AG08396 (cell line): ENCODE measurements around the gene GP2.
"Not testable (repeated sequence)": the region's sequence is repeated elsewhere in the genome, so short reads cannot be mapped to it uniquely, and the experiment has no call there.

Source experiments
- DNase-seq: peaks from one replicate; pipeline ENCODE4 v3.0.0; 2012; ENCODE audit warnings: low spot score, mixed read lengths

The GP2 gene

GRCh38 chr16:20325005-20325404 is 2.3 kb downstream of the GP2 start:
- no peak for DNase-seq

- DNase-seq: no peak
Observed at GRCh38 chr16:20323591-20324117, 3.7 kb downstream of the GP2 start.

- no peak for DNase-seq
Observed at GRCh38 chr16:20322696-20323095, 4.6 kb downstream of the GP2 start.

- no peak for DNase-seq
Observed at GRCh38 chr16:20321671-20322070, 5.6 kb downstream of the GP2 start.

- DNase-seq: not testable (repeated sequence)
Observed at GRCh38 chr16:20321051-20321450, 6.3 kb downstream of the GP2 start.

GRCh38 chr16:20320592-20320991 is 6.7 kb downstream of the GP2 start:
- no peak for DNase-seq

GRCh38 chr16:20320178-20320577 is 7.1 kb downstream of the GP2 start:
- DNase-seq: no peak

GRCh38 chr16:20319406-20319805 is 7.9 kb downstream of the GP2 start:
- DNase-seq: no peak

- no peak for DNase-seq
Observed at GRCh38 chr16:20318437-20318836, 8.9 kb downstream of the GP2 start.

GRCh38 chr16:20318006-20318405 is 9.3 kb downstream of the GP2 start:
- DNase-seq: no peak

- DNase-seq: no peak
Observed at GRCh38 chr16:20317117-20317516, 10.2 kb downstream of the GP2 start.

- DNase-seq: no peak
Observed at GRCh38 chr16:20316715-20317114, 10.6 kb downstream of the GP2 start.

GRCh38 chr16:20315764-20316163 is 11.5 kb downstream of the GP2 start:
- DNase-seq: no peak

- DNase-seq: no peak
Observed at GRCh38 chr16:20314575-20314974, 12.7 kb downstream of the GP2 start.

GRCh38 chr16:20313741-20314140 is 13.6 kb downstream of the GP2 start:
- DNase-seq: no peak

GRCh38 chr16:20312536-20313095 is 14.7 kb downstream of the GP2 start:
- DNase-seq: not testable (repeated sequence)

GRCh38 chr16:20311548-20311947 is 15.8 kb downstream of the GP2 start:
- DNase-seq: no peak

- no peak for DNase-seq
Observed at GRCh38 chr16:20310421-20311395, 16.6 kb downstream of the GP2 start.

- DNase-seq: no peak
Observed at GRCh38 chr16:20309786-20310185, 17.5 kb downstream of the GP2 start.

GRCh38 chr16:20308801-20309590 is 18.3 kb downstream of the GP2 start:
- no peak for DNase-seq

GRCh38 chr16:20308266-20308665 is 19.0 kb downstream of the GP2 start:
- no peak for DNase-seq

- no peak for DNase-seq
Observed at GRCh38 chr16:20307791-20308190, 19.5 kb downstream of the GP2 start.
